Esophagus mucosa (tissue), 1 donor: ENCODE results near the gene MROH2A. TPM values are rescaled to one million over a fixed set of nuclear protein-coding genes. Genes with fewer than 3 reads are reported as not detected.
"Not testable (repeated sequence)": the region's sequence is repeated elsewhere in the genome, so short reads cannot be mapped to it uniquely, and the experiment has no call there.

ENCODE experiments used
- ATAC-seq: fragments of 200-7000 bp; cut with Tn5 transposase; one replicate; pipeline ENCODE4 v1.9.1; 2020
- total RNA-seq: library from RNA; stranded (reverse); gene quantifications from one replicate; pipeline ENCODE4 v1.2.4, GENCODE V29; 2023
- donor health status: DM: yes; HTN: yes; CAD: no.

Gene MROH2A
- total RNA-seq, 1 donor from 2014 or later, result 0.52 TPM

DNA sequence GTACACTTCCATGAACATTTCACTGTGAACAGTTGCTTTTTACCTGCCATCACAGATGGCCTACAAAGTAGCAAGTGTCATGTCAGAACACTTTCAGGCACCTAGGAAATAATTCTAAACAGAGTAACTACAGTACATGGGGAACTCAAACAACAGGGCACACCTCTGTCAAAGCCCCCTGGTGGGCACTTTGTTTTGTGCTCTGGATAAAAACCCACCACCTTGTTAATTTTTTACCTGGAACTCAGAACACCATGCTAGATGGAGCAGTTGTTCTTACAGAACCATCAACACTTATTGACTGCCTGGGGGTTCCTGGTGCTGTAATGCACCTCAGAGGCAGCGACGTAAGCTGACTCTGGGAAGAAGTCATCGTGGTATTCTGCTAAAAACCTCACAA, 87.7 kb downstream of the MROH2A start:
- ATAC-seq, result no peak

DNA sequence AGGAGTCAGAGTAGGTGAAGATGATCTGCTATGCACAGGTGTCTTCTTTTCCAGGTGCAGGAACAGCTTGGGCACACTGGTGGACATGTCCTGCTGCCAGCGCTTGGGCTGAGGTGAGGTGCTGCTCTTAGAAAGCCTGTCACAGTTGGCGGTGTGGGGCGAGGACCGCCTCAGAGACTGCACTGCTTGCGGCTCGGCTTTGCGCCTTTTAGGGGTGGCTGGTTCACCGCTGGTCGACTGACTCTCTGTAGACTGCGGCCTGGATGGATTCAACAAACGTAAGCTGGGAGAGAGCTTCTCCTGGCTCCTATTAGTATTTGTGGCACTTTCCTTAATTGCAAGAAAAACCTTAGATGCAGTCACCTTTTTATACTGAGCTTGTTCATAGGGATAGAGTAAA, 88.3 kb downstream of the MROH2A start:
- ATAC-seq, result no peak

DNA sequence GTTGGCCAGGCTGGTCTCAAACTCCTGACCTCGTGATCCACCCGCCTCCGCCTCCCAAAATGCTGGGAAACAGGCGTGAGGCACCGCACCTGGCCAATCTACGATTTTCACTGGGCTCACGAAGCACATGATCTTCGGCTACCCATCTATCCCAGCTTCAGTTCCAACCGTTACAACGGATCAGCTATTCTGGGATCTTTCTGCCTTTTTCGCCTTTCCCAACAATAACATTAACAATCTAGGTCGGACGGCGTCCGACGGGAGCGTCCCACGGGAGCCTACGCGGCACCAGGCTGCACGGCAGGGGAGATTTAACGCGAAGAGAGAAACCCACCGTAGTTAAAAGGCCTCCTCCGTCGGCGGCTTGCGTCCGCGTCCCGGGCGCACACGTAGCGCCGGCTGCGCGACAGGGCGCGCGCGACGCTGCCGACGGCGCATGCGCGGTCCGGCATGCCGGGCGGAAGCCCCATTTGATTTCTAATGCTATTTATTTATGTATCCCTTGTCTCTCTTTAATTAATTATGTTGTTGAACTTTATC, 89.9 kb downstream of the MROH2A start, which contains the start of gene MSL3B:
Gene MSL3B, minus strand, starts transcription at position 394 of the 540 bp plus-strand sequence.
- peak; percentile 35 for ATAC-seq

DNA sequence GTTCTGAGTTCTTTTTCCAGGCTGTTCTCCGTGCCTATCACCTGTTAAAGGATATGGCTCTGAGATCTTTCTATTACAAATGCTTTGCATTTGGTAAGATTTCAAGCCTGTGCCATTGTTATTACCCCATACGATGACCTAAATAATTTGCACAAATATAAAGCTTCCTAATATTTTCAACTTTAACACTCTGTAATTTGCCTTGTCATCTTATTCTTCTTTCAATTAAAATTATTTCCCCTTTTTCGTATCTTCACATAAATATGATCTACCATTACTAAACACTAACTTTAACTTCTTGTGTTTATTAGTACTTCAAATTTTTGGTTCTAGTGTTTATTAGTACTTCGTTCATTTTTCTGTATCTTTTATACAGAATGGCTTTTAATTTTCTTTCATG, 93.3 kb downstream of the MROH2A start:
- ATAC-seq, result no peak

DNA sequence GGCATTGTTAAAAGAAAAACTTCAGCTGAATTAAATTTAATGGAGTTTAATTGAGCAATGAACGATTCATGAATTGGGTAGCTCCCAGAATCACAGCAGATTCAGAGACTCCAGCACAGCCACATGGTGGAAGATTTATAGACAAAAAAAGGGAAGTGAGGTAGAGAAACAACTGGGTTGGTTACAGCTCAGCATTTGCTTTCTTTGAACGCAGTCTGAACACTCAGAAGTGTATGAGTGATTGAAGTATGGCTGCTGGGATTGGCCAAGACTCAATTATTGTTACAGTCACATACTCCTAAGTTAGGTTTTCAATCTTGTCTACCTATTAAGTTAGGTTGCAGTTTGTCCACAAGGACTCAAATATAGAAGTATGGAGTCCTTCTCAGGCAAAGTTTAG, 94.0 kb downstream of the MROH2A start:
- not testable (repeated sequence) for ATAC-seq

DNA sequence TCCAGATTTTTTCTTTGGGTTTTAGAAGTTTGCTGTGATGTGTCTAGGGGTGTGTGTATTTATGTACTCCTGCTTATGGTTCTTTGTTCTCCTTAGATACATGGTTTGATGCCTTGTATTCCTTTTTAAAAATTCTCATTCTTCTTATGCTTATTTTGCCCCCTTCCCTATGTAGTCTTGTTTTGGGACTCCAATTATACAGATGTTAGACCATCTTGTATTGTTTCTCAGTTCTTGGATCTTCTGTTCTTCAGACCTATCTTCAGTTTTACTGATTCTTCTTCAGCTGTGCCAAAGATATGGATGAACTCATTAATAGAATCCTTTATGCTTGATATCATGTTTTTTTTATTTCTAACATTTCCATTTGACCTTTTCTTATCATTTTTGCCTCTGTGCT, 104.2 kb downstream of the MROH2A start:
- ATAC-seq, result no peak

Other genes with a start within 250 kb of the MROH2A start
- 28.6 TPM for gene USP40, start 211.5 kb upstream of the MROH2A start, total RNA-seq
- gene UGT1A8, start 160.7 kb upstream of the MROH2A start, total RNA-seq, result 0.16 TPM
- gene UGT1A10, start 141.9 kb upstream of the MROH2A start, total RNA-seq, result 6.9 TPM
- gene UGT1A9, start 106.4 kb upstream of the MROH2A start, total RNA-seq, result 0.08 TPM
- gene UGT1A7, start 96.4 kb upstream of the MROH2A start, total RNA-seq, result 13.9 TPM
- gene UGT1A6, start 85.4 kb upstream of the MROH2A start, total RNA-seq, result 11.2 TPM
- 0.68 TPM for gene UGT1A5, start 65.4 kb upstream of the MROH2A start, total RNA-seq
- 0.80 TPM for gene UGT1A4, start 59.6 kb upstream of the MROH2A start, total RNA-seq
- 0.28 TPM for gene UGT1A3, start 49.3 kb upstream of the MROH2A start, total RNA-seq
- gene UGT1A1, start 18.1 kb upstream of the MROH2A start, total RNA-seq, result 0.56 TPM
- gene HJURP, start 76.2 kb downstream of the MROH2A start, total RNA-seq, result 9.4 TPM
- gene TRPM8, start 139.0 kb downstream of the MROH2A start, total RNA-seq, result not detected